D721Med (cell line): Measurements from ENCODE around the gene VKORC1.

Experiments
- DNase-seq: peaks from one replicate; pipeline ENCODE4 v3.0.0; 2011; ENCODE audit warnings: low spot score; ENCODE audit not compliant: insufficient read length
- FAIRE-seq: peaks from 2 replicates; lab custom pipeline; 2011; peaks lifted over from hg19 to GRCh38; lab: Jason Lieb, UNC
- TF ChIP-seq, protein P1 (sequence below): IDR thresholded peaks from 2 replicates; pipeline ENCODE4 v1.5.1; 2012; ENCODE audit warnings: mild to moderate bottlenecking, control low read depth; ENCODE audit not compliant: insufficient read depth; ENCODE audit errors: missing control alignments

Gene VKORC1

GRCh38 chr16:31055613-31056012 is 39.0 kb downstream of the VKORC1 start:
- DNase-seq (no peak), FAIRE-seq (no peak)
- TF ChIP-seq, protein P1, sequence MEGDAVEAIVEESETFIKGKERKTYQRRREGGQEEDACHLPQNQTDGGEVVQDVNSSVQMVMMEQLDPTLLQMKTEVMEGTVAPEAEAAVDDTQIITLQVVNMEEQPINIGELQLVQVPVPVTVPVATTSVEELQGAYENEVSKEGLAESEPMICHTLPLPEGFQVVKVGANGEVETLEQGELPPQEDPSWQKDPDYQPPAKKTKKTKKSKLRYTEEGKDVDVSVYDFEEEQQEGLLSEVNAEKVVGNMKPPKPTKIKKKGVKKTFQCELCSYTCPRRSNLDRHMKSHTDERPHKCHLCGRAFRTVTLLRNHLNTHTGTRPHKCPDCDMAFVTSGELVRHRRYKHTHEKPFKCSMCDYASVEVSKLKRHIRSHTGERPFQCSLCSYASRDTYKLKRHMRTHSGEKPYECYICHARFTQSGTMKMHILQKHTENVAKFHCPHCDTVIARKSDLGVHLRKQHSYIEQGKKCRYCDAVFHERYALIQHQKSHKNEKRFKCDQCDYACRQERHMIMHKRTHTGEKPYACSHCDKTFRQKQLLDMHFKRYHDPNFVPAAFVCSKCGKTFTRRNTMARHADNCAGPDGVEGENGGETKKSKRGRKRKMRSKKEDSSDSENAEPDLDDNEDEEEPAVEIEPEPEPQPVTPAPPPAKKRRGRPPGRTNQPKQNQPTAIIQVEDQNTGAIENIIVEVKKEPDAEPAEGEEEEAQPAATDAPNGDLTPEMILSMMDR: no peak

GRCh38 chr16:31052114-31052513 is 42.5 kb downstream of the VKORC1 start:
- FAIRE-seq: no peak
- no peak for DNase-seq
- TF ChIP-seq, protein P1: no peak

DNA sequence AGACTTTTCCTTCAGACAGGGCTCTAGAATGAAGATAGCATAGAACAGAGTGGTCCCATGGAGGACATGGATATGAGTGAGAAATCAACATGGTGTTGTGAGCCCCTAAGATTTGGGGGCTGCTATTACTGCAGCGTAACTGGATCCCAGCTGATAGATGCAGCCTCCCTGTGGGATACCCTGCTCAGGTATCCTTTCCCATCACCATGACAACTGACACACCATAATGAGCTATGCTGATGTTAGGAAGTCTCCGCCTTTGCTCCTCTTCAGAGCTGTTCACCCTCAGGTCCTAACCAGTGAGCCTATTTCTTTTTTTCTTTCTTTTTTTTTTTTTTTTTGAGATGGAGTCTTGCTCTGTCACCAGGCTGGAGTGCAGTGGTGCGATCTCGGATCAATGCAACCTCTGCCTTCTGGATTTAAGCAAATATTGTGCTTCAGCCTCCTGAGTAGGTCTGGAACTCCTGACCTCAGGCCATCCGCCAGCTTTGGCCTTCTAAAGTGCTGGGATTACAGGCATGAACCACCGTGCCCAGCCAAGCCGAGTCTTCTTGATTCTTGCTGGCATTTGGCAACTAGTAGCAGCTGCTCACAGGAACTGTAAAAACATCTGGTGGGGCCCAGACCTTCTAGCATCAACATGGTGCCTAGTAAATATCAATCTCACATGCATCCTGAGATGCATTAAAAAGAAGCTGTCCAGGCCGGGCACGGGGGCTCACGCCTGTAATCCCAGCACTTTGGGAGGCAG is 44.1 kb downstream of the VKORC1 start:
- TF ChIP-seq, protein P1: no peak
- FAIRE-seq: no peak
- DNase-seq: no peak

DNA sequence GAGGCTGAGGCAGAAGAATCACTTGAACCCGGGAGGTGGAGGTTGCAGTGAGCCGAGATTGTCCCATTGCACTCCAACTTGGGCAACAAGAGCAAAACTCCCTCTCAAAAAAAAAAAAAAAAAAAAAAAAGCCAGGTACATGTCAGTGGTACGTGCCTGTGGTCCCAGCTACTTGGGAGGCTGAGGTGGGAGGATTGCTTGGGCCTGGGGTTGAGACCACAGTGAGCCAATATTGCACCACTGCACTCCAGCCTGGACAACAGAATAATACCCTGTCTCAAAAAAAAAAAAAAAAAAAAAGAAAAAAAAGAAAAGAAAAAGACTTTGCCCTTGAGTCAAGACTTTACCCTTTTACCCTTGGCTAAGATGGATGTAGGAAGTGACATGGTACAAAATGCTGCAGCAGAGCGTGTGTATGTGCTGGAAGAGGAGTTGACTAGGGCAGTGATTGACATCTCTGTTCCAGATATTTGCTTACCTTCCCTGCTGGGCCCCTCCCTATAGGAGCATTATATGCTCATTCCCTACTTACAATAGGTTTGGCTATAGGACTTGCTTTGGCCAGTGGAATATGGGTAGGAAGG is 50.6 kb downstream of the VKORC1 start:
- TF ChIP-seq, protein P1: no peak
- no peak for DNase-seq
- no peak for FAIRE-seq

GRCh38 chr16:31043352-31043751 is 51.2 kb downstream of the VKORC1 start:
- TF ChIP-seq, protein P1: no peak
- DNase-seq: no peak
- no peak for FAIRE-seq

DNA sequence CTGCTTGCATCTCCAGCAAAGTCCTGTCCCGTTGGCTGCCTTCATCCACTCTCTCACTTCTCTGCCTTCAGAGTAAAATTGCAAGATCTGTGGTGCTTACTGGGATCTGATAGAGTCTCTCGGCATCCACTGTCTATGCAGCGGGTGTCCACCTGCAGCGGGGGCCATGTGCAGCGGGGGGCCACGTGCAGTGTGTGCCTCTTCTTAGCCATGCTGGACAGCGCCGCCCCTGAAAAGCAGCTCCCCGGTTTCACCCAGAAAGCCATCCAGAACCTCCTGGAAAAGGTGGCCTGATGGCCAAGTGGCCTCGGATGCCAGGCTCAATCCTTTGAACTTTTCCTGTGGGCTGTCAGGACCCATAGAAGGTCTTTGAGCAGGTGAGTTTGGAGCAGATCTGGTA is 51.7 kb downstream of the VKORC1 start:
- FAIRE-seq (no peak), DNase-seq (no peak)
- TF ChIP-seq, protein P1: no peak
